SKM-1 (cell line): ENCODE measurements around the gene PTPN18.

Experiments
- DNase-seq: peaks from one replicate; lab custom pipeline; 2025; ENCODE audit not compliant: unreplicated experiment; lab: John Stamatoyannopoulos, UW

Gene PTPN18

DNA sequence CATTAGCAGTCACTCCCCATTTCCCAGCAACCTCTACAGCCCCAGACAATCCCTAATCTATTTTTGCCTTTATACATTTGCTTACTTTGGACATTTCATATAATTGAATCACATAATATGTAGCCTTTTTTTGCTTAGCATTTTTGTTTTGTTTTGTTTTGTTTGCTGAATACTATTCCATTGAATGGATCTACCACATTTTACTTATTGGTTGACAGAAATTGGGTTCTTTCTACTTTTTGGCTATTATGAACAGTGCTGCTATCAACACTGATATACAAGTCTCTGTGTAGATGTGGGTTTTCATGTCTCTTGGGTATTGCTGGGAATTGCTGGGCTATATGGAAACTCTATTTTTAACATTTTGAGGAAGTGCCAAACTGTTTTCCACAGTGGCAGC is 7.6 kb downstream of the PTPN18 start:
- no peak for DNase-seq

DNA sequence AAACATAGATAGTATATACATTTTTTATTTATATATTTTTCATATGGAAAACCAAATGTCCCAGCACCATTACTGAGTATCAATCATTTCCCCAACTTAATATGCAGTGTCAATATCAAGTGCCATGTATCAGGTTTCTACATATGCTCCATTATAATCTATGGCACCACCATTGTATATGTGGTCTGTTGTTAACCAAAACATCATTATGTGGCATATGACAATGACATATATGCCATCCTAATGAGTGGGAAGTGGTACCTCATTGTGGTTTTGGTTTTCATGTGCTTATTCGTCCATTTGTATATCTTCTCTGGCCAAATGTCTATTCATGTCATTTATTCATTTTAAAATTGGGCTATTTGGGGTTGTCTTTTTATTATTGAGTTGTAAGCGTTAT is 9.2 kb downstream of the PTPN18 start:
- DNase-seq, result no peak

DNA sequence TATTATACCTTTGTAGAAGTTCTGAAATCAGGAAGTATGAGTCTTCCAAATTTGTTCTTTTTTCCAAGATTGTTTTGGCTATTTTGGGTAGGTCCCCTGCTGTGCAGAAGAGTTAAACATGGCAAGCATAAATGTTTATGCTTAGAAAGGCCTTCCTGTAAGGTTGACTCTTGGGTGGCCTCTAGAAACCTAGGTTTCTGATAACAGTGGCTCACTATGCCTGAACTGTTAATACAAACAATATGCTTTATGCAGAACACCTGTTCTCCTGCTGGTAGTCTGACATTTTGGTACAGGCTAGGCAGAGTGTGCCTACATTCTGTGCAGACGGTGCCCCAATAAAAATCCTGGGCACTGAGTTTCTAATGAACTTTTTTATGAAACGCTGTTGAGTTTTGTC is 10.1 kb downstream of the PTPN18 start:
- no peak for DNase-seq

DNA sequence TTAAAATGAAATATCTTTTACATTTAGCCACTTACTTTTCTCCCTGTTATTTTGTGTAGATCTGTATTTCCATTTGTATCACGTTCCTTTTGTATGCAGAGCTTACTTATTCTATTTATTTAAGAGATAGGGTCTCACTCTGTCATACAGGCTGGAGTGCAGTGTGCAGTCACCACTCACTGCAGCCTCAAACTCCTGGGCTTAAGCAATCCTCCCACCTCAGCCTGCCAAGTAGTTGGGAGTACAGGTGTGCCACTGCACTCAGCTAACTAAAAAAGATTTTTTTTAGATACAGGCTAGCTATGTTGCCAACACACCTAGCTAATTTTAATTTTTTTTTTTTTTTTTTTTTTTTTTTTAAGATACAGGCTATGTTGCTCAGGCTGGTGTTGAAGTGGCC is 10.9 kb downstream of the PTPN18 start:
- no peak for DNase-seq

DNA sequence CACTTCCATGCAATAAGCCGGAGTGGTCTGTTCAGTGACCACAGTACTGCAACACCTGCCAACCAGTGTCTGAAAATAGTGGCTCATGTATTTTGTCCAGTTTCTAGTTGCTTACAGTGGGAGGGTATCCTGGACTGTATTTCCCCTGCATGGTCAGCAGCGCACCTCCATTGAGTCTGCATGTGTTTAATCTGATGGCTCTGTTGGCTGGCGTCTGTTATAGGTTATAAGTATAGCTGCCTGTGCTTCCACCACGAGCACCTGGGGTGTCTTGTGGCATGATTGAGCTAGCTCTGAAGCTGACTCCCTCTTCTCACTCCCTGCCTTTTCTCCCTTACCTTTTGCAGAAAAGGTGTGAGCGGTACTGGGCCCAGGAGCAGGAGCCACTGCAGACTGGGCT is 12.9 kb downstream of the PTPN18 start:
- no peak for DNase-seq

DNA sequence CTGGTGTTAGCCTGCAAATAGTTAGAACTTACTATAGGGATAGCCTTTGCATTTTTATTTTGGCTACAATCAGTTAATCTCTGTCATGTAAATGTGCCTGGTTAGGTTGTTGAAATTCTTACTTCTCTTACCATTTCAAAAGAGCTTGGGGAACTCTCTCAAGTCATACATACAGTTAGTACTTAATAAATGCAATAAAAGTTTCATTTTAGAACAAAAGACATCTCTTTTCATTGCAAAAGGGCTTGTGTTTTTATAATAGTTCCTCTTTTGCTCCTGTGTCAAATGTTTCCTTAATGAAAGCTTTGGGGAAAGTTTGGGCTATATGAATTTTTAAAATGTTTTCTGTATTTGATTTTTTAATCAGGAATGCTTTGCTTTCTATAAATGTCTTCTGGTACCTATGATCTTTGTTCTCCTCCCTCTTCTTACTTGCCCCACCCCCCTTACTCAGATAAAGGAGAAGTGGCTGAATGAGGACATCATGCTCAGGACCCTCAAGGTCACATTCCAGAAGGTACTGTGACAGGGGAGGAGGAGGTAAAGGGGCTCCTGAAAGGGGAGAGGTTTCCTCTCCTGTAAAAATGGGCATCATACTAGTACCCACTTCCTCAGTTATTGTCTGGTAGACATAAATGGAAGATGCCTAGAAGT is 13.6 kb downstream of the PTPN18 start:
- DNase-seq, result no peak

DNA sequence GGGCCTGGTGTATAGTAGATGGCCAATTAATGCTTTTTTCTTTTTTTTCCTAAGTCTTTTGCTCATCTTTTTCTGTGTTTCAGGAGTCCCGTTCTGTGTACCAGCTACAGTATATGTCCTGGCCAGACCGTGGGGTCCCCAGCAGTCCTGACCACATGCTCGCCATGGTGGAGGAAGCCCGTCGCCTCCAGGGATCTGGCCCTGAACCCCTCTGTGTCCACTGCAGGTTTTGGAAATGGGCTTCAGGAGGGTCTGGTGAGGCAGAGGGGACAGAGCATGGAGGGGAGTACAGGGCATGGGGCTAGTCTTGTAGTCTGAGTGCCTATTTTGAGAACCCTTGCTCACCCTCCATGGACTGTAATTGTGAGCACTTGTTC is 14.1 kb downstream of the PTPN18 start:
- DNase-seq, result no peak

DNA sequence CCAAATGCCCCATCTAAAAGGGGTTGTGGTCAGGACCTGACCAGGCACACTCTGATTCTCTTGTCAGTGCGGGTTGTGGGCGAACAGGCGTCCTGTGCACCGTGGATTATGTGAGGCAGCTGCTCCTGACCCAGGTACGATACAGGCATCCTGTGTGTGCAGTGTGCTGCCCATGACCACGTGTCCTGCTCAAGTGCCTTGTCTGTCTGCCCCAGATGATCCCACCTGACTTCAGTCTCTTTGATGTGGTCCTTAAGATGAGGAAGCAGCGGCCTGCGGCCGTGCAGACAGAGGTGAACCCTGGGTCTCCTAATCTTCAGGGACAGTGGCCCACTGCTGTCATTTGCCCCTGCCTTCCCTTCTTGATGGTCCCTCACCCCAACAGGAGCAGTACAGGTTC is 14.6 kb downstream of the PTPN18 start:
- DNase-seq, result no peak

DNA sequence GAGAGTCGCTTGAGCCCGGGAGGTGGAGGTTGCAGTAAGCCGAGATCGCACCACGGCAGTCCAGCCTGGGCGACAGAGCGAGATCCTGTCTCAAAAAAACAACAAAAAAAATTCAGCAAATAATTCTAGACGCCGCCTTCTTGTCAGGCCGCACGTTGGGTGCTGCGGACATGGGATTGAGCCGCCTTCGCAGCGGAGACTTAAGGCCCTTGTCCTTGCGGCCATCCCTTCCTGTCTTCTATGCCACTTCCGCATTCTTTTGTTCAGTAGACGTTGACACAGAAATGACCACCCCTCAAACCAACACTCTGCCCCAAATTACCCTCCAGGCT is 15.8 kb downstream of the PTPN18 start:
- DNase-seq, result peak; percentile 66

DNA sequence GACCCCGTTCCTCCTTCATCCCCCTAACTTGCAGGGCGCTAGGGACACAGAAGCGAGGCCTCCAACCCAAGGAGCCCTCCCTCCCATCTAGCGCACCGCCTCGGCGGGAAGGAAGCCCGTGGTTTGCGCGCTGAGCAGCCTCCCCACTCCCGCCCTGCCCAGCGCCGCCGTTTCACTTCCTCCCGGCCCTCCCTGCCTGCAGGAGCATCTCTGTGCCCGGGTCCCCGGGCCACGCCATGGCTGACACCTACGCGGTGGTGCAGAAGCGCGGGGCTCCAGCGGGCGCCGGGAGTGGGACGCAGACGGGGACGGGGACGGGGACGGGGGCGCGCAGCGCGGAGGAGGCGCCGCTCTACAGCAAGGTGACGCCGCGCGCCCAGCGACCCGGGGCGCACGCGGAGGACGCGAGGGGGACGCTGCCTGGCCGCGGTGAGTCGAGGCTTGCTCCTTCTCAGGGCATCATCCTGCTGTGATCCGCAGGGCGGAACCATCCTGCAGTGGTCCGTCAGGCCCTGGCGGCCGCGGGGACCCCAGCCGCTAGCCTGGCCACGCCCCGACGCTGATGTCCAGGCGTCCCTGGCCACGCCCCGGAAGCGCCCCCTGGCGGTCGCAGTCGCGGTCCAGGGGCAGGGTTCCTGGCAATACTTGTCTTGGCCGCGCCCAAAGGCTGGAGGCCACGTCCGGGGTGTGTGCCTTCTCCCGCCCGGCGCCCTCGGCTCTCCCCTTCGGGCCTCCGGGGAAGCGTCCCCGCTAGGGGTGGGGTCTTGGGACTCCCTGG is 16.4 kb downstream of the PTPN18 start:
- DNase-seq, result peak; percentile 23

DNA sequence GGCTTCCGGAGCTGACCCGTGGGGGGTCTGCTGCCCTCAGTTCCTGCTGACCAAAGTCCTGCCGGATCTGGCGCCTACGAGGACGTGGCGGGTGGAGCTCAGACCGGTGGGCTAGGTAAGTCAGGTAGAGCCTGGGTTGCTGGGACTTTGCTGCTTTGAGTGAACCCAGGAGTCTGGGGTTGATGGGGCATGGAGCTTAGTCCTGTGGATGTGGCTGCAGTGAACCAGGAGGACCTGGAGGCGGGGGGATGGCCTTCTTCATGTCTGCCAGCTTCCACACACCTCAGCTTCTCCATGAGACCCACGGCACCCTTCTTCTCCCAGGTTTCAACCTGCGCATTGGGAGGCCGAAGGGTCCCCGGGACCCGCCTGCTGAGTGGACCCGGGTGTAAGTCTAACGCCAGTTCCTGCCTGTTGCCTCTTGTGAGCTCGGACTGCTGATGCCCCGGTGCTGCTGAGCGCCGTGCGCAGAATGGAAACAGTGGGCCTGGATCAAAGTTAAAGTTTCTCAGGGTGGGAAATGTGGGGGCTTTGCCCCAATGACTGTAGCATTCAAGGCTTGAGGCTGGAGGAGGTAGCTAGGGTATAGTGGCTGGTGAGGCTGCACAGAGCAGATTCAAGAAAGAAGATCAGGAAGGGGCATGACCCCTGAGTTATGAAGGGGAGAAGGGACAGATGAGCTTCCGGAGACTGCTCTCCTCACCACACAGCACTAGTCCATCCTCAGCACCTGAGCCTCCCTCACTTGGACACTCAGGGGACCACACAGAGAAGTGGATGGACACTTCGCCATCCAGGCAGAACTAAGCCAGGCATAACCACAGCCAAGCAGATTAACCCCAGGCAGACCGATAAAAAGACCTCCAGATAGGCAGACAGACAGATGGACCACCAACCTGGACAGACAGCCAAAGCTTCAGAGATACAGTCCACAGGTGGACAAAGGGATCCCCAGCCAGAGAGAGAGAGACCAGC is 17.3 kb downstream of the PTPN18 start:
- DNase-seq, result no peak

DNA sequence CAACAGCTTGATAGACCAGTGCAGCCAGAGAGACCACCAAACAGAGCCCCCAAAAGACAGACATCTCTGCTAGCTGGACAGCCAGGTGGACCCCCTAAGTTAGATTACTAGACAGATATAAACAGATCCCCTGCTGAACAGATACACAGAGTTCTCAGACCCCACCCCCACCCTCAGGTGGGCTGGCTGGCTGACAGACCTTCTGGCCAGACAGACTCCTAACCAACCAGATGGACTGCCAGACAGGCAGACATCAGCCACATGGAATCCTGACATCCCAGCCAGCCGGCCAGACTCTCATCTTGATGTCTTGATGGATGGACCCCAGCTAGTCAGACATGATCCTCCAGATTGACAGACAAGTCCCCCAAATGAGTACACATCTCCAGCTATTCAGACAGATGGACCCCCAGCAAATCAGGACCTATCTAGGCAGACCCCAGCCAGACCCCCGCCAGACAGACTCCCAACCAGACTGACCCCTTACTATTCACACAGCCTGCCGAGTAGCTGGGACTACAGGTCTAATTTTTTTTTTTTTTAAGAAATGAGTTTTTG is 18.0 kb downstream of the PTPN18 start:
- no peak for DNase-seq

DNA sequence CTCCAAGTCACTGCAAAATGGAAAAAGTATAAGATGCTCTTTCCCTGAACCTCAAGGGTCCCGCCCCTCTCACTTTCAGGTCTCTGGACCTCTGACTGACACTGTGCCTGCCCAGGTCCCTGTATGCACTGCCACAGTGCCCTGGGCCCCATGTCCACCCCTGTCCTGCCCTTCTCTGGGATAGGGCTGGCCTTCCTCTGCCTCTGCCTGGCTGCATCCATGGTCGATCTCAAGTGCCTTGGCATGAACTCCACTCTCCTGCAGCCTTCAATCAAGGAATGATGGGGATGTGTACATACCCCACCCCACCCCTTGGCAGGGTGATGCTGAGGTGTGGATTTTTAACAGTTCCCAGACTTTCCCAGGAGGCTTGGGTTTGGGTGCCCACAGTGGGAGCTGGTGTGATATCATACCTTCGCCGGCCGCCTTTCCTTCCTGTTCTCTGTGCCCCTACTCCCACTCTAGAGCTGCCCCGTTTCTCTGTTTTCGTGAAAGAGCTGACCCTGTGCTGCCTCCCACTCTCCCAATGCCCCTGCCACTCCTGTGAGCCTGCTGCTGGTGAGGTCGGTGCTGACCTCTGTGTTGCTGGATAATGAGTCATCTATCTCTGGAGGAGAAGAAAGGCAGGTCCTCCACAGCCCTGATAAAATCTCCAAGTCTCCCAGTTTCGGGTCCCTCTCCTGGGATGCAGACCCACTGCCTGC is 18.9 kb downstream of the PTPN18 start:
- DNase-seq, result no peak

DNA sequence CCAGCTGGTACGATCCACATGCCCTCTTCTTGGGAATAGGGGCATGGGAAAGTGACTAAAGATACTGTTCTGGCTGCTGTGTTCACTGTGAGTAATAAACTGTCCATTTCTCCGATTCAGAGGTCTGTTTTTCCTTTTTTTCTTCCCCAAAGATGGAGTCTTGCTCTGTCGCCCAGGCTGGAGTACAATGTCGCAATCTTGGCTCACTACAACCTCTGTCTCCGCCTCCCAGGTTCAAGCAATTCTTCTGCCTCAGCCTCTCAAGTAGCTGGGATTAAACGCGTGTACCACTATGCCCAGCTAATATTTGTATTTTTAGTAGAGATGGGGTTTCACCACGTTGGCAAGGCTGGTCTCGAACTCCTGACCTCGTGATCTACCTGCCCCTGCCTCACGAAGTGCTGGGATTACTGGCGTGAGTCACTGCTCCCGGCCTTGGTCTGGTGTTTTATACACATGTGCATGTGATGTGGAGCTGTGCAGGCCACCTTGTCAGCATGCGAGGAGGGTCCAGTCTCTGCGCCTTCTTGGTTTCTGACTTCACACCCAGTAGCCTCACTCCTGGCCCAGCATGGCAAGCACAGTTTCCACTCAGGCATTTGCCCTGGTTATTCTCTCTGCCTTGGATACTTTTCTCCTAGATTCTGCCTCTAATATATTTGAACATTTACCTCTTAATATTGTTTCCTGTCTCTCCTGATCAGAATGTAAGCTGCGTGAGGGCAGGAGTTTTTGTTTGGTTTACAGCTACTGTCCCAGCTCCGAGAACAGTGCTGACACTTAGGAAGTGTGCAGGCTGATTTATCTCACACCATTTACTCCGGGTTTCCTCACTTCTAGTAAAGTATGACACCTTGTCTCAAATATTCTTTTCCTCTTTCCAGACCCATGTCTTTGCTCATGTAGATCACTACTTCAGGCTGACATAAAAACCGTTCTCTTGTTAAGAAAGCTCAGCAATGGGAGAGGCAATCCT is 19.7 kb downstream of the PTPN18 start:
- no peak for DNase-seq

DNA sequence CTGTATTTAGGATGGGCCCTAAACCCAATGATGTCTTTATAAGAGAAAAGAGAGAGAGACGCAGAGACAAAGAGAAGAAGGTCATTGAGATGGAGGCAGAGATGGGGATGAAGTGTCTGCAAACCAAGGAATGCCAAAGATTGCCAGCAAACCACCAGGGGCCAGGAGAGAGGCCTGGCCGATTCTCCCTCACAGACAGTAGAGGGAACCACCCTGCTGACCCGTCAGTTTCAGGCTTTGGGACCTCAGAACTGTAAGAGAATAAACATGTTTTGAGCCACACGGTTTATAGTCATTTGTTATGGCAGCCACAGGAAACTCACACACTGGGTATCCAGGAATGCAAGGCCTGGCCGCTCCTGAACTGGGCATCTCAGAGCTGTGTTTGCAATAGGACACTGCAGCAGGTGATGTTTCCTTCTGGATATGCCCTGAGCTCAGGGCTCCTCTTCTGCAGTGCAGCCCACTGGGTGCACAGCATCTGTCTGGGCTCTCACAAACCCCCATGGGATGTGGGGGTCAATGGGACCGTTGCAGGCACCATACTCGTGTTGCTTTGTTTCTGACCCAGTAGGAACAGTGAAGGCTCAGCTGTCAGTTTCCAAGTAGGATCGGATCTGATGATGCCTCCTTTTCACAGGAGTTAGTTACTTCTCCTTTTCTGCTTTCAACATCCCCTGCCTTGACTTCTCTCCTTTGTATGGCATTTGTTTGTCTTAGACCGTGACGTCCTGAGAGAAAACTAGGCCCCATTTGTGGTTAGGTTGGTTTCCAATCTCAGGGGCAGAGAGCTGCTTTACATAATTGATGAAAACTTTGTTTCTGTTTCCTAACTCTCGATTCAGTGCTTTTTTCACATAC is 20.8 kb downstream of the PTPN18 start:
- no peak for DNase-seq

DNA sequence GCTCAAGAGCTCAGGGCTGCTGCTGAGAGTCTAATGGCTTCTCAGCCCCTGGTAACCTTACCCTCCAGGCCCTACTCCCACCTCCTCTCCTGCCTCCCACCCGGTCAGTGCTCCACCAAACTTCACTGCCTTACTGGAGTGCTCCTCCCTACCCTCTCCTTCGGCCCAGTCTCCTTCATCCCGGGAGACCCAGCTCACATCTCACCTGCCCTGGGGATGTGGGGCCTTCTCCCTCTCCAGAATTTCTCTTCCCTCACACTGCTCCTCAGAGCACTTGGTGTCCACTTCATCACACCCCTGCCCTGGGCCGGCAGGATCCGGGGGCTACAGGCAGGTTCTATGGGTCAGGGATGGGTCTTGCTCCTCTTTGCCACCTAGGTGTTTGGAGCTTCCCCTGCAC is 21.6 kb downstream of the PTPN18 start:
- no peak for DNase-seq

DNA sequence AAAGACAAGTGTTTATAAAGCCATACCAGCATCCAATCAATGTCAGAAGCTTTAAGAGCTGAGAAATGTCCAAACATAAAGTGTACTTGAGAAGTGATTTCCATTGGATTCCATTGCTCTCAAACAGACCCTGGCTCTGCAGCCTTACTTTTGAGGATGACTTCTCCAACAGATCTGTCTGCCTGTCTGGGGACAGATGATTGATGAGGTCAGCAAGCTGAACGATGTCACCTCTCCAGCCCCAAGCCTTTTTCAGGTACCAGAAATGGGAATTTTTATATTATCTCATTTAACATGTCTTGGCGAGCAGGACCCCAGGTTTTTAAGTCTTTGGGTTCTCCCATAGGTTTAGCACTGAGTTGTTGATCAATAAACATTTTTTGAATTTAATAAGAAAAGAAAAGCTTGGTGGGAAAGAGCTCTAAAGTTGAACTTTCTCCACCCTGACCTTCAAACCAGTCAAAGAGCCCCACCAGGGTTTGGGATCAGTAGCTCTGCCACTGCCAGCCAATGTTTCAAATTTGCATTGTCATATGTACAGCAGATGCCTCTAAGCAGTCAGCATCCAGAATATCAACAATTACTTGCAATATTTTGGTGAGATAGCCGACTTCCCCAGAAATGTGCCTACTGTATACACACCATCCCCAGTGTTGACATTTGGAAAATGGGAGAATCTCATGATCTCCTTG is 22.5 kb downstream of the PTPN18 start:
- no peak for DNase-seq

DNA sequence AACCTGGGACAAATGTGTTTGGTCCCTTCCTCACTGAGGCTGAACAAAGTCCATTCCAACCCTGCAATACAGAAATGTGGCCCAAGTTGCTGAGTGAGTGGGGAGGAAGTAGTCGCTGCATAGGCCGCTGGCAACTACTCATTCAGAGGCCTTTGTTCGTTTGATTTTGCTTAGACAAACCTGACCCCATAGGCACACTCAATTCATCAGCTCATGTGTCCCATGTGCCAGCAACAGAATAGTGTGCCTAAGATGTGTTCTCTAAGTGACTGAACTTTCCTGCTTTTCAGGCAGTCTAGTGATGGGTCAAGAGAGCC is 23.0 kb downstream of the PTPN18 start:
- DNase-seq, result no peak
